Loucy (cell line): ENCODE data around the gene UVRAG.

ENCODE experiments used
- H2AFZ ChIP-seq: fragments of 200-600 bp; sonication (generic); 2 replicates; pipeline ENCODE4 v1.6.0; 2016; ENCODE audit warnings: antibody characterized with exemption, mild to moderate bottlenecking, low read length, moderate library complexity
- H3F3A ChIP-seq: fragments of 200-600 bp; 2 replicates; pipeline ENCODE4 v1.6.0; 2016; ENCODE audit warnings: antibody characterized with exemption, low read depth, mild to moderate bottlenecking
- H3K27me3 ChIP-seq: fragments of 200-600 bp; sonication (generic); 2 replicates; pipeline ENCODE4 v1.6.1; 2014; ENCODE audit warnings: low read length, mild to moderate bottlenecking; ENCODE audit not compliant: insufficient read depth, poor library complexity, severe bottlenecking
- H3K36me3 ChIP-seq: fragments of 200-600 bp; sonication (generic); 2 replicates; pipeline ENCODE4 v1.6.1; 2016; ENCODE audit warnings: low read length; ENCODE audit not compliant: insufficient read depth
- H3K4me1 ChIP-seq: fragments of 200-600 bp; sonication (generic); 2 replicates; pipeline ENCODE4 v1.5.1; 2014; ENCODE audit warnings: low read length, mild to moderate bottlenecking; ENCODE audit not compliant: insufficient read depth, poor library complexity, severe bottlenecking
- H3K4me2 ChIP-seq: fragments of 200-600 bp; sonication (generic); 2 replicates; pipeline ENCODE4 v1.6.0; 2014; ENCODE audit warnings: antibody characterized with exemption, low read length, low read depth, mild to moderate bottlenecking; ENCODE audit not compliant: poor library complexity, severe bottlenecking
- H3K4me3 ChIP-seq: fragments of 200-600 bp; sonication (generic); 2 replicates; pipeline ENCODE4 v1.5.1; 2014; ENCODE audit warnings: low read length, mild to moderate bottlenecking, mixed read lengths; ENCODE audit not compliant: poor library complexity, severe bottlenecking
- H3K79me2 ChIP-seq: fragments of 200-600 bp; sonication (generic); 2 replicates; pipeline ENCODE4 v1.6.1; 2014; ENCODE audit warnings: low read length; ENCODE audit not compliant: insufficient read depth
- H3K9ac ChIP-seq: fragments of 200-600 bp; sonication (generic); 2 replicates; pipeline ENCODE4 v1.6.0; 2014; ENCODE audit warnings: mild to moderate bottlenecking, low read depth, low read length, moderate library complexity; ENCODE audit not compliant: poor library complexity, severe bottlenecking
- H3K9me2 ChIP-seq: fragments of 200-600 bp; sonication (generic); replicated peaks from 2 replicates; pipeline ENCODE4 v1.6.1; 2016; ENCODE audit warnings: low read depth, low read length, mixed read lengths
- H3K9me3 ChIP-seq: fragments of 200-600 bp; sonication (generic); 2 replicates; pipeline ENCODE4 v1.6.1; 2014; ENCODE audit warnings: mild to moderate bottlenecking, antibody characterized with exemption, low read length, low read depth; ENCODE audit not compliant: insufficient read depth
- H4K20me1 ChIP-seq: fragments of 200-600 bp; sonication (generic); 2 replicates; pipeline ENCODE4 v1.6.0; 2014; ENCODE audit warnings: antibody characterized with exemption, low read length, mild to moderate bottlenecking; ENCODE audit not compliant: insufficient read depth, poor library complexity, severe bottlenecking
- EZH2phosphoT487 ChIP-seq: fragments of 200-600 bp; IDR thresholded peaks from 2 replicates; pipeline ENCODE4 v1.6.1; 2018; ENCODE audit warnings: antibody characterized with exemption, mild to moderate bottlenecking, moderate library complexity, borderline replicate concordance
- TF ChIP-seq, protein P1 (sequence below): fragments of 200-600 bp; sonication (generic); conservative IDR thresholded peaks from 2 replicates; pipeline ENCODE4 v1.5.1; 2014; ENCODE audit warnings: mild to moderate bottlenecking, antibody characterized with exemption, low read length

The UVRAG gene

DNA sequence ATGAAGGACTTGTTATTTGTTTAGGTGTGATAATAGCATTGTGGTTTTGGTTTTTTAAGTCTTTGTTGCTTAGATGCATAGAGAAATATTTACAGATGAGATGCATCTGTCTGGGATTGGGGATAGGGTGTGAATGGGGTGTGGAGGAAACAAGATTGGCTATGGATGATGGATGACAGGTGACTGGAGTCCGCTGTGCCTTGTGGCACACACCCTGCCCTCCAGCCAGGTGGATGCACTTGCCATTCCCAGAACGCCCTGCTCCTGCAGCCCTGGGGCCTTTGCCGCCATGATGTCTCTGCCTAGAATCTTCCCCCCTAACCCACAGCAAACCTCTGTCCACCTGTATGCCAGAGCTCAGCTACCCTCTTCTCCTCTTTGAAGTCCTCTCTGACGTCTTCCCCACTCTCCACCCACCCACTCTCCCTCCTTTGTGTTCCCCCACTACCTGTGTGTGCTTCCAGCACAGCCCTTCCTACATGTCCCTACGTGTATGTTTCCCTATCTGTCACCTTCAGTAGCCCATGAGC, 336.6 kb downstream of the UVRAG start:
- Histone ChIP-seq H3K27me3 (no peaks in the 10 kb centered on the region), H3K9ac (no peak overlapping the region), H3K4me2 (peak overlapping the region; percentile 45)

DNA sequence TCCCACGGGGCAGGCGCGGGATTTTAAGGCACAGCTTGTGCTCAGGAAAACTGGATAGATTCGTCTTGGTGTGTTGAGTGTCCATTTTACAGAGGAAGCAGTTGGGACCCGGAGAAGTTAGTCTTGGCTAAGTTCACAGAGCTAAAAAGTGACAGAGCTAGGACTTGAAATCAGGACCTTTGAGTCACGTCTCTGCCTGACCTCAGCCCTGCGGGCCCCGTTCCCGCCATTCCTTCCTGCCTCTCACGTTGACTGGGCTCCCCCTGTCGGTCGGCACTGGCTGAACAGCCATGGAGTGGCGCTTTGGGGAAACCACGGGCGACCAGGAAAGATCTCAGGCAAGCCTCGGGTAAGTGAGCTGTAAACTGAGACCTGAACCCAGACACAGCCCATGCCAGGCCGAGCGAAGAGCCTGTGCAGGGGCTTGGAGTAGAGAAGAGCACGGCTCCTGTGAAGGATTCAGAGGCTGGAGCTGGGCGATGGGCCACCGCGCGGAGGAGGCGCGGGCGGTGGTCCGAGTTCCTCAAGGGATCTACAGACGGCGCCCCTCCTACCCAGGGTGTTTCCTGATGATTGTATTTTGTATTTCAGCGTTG, 337.2 kb downstream of the UVRAG start:
- TF ChIP-seq, protein P1, sequence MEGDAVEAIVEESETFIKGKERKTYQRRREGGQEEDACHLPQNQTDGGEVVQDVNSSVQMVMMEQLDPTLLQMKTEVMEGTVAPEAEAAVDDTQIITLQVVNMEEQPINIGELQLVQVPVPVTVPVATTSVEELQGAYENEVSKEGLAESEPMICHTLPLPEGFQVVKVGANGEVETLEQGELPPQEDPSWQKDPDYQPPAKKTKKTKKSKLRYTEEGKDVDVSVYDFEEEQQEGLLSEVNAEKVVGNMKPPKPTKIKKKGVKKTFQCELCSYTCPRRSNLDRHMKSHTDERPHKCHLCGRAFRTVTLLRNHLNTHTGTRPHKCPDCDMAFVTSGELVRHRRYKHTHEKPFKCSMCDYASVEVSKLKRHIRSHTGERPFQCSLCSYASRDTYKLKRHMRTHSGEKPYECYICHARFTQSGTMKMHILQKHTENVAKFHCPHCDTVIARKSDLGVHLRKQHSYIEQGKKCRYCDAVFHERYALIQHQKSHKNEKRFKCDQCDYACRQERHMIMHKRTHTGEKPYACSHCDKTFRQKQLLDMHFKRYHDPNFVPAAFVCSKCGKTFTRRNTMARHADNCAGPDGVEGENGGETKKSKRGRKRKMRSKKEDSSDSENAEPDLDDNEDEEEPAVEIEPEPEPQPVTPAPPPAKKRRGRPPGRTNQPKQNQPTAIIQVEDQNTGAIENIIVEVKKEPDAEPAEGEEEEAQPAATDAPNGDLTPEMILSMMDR: peak; percentile 96
- TF ChIP-seq EZH2phosphoT487: no peak
- Histone ChIP-seq H3K36me3 (no peaks in the 10 kb centered on the region), H3K9me3 (no peaks in the 10 kb centered on the region), H3K4me3 (no peak overlapping the region), H3K79me2 (no peaks in the 10 kb centered on the region), H2AFZ (peak overlapping the region; percentile 76), H3K9ac (no peak overlapping the region), H3K27me3 (no peaks in the 10 kb centered on the region), H3K9me2 (no peaks in the 10 kb centered on the region), H3K4me1 (peaks cover 3% of the 10 kb centered on the region), H3K4me2 (peak overlapping the region; percentile 45), H3F3A (no peaks in the 10 kb centered on the region), H4K20me1 (no peaks in the 10 kb centered on the region)

More for the DNA sequence above, 336.6 kb downstream of the UVRAG start:
- Histone ChIP-seq H3K4me3 (no peak overlapping the region), H3K79me2 (no peaks in the 10 kb centered on the region), H4K20me1 (no peaks in the 10 kb centered on the region), H3K4me1 (peaks cover 3% of the 10 kb centered on the region), H2AFZ (peak overlapping the region; percentile 76), H3K36me3 (no peaks in the 10 kb centered on the region), H3K9me2 (no peaks in the 10 kb centered on the region), H3K9me3 (no peaks in the 10 kb centered on the region), H3F3A (no peaks in the 10 kb centered on the region)
- TF ChIP-seq, protein P1: no peak
- no peak for TF ChIP-seq EZH2phosphoT487

DNA sequence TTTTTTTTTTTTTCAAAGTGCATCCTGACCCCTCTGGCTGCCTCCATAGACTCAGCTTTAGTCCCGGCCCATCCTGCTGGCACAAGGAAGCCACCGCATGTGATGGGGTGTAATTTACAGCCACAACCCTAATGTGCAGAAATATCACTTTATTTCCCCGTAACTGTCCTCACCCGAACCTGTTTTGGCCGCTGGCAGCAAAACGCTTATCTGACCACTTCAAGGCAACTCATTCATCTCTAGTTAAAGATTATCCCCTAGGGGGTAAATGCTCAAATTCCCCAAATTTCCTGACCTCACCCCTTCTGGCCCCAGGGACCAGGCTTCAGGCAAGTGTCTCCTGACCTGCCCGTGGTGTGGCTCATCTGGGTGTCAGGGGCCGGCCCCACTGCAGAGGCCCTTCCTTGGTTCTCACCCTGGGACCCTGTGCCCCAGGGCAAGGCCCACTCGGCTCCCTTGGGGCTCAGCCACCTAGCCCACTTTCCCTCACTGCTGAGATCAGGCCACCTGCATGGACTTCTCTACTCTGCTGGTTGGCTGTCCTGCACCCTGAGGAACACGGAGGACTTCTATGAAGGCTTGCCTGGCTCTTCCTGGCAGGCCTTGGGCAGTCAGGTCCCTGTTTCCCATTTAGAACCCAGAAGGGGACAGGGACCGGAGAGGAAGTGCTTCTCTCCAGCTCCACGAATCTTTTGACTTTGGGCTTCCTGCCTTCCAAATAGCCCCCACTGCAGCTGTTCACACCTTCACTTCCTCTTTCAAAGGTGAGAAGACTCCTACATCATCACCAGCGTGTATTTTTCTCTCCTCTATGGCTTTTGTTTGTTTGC, 337.9 kb downstream of the UVRAG start:
- H3K4me2 ChIP-seq: peak overlapping the region; percentile 45
- H3K4me3 ChIP-seq: no peak overlapping the region

More for the DNA sequence above, 337.9 kb downstream of the UVRAG start:
- H3K4me1 ChIP-seq: peaks cover 3% of the 10 kb centered on the region
- no peaks in the 10 kb centered on the region for H3K27me3 ChIP-seq
- TF ChIP-seq, protein P1: no peak
- no peak for TF ChIP-seq EZH2phosphoT487
- peak overlapping the region; percentile 56; the same call in 1 of the 2 replicates for H2AFZ ChIP-seq
- H3K9ac ChIP-seq: no peak overlapping the region
- H3K36me3 ChIP-seq: no peaks in the 10 kb centered on the region
- no peaks in the 10 kb centered on the region for H3K79me2 ChIP-seq
- no peaks in the 10 kb centered on the region for H3K9me3 ChIP-seq
- no peaks in the 10 kb centered on the region for H4K20me1 ChIP-seq
- no peaks in the 10 kb centered on the region for H3K9me2 ChIP-seq
- H3F3A ChIP-seq: no peaks in the 10 kb centered on the region
